ENCODE results near the gene HCN4. TPM values are rescaled to one million over a fixed set of nuclear protein-coding genes. Genes with fewer than 3 reads are reported as not detected.
A peak's percentile ranks its signal among the peaks of the same experiment; 100 is the strongest.

The HCN4 gene
- total RNA-seq, 2 experiments from 2014 or later: not detected

GRCh38 chr15:73325191-73325861 lies 43.4 kb downstream of the HCN4 start:
- peak in 1 of 14 experiments; percentile 6 for DNase-seq
- Histone ChIP-seq H3K4me1 (ENCODE audit: insufficient read depth, low read length) (no peaks in the 10 kb centered on the region), H3K36me3 (ENCODE audit: insufficient read depth, low read length) (no peaks in the 10 kb centered on the region), H3K27ac (ENCODE audit: low read depth in 1 of 2, low read length in 2 of 2) (no peak overlapping the region), H3K9me3 (ENCODE audit: control insufficient read depth in 1 of 2, insufficient read depth in 1 of 2, low read length in 2 of 2) (peaks cover 0 to 14% of the 10 kb centered on the region in 2 experiments), H3K27me3 (ENCODE audit: control insufficient read depth in 1 of 2, insufficient read depth in 2 of 2, low read length in 2 of 2) (peaks cover 2 to 9% of the 10 kb centered on the region in 2 experiments), H3K4me3 (ENCODE audit: low read length) (no peak overlapping the region)
- no peak overlapping the region for H3K4me3 Mint-ChIP-seq
- no peaks in the 10 kb centered on the region for H3K4me1 Mint-ChIP-seq (ENCODE audit: low read depth)
- ATAC-seq (ENCODE audit: poor library complexity): no peak
- no peaks in the 10 kb centered on the region for H3K36me3 Mint-ChIP-seq (ENCODE audit: low read depth)
- H3K27ac Mint-ChIP-seq: no peak overlapping the region
- intact Hi-C loops (cut with DNase I, micrococcal nuclease): no loop called here
- TF ChIP-seq, protein P1, sequence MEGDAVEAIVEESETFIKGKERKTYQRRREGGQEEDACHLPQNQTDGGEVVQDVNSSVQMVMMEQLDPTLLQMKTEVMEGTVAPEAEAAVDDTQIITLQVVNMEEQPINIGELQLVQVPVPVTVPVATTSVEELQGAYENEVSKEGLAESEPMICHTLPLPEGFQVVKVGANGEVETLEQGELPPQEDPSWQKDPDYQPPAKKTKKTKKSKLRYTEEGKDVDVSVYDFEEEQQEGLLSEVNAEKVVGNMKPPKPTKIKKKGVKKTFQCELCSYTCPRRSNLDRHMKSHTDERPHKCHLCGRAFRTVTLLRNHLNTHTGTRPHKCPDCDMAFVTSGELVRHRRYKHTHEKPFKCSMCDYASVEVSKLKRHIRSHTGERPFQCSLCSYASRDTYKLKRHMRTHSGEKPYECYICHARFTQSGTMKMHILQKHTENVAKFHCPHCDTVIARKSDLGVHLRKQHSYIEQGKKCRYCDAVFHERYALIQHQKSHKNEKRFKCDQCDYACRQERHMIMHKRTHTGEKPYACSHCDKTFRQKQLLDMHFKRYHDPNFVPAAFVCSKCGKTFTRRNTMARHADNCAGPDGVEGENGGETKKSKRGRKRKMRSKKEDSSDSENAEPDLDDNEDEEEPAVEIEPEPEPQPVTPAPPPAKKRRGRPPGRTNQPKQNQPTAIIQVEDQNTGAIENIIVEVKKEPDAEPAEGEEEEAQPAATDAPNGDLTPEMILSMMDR (IDR thresholded peaks at IDR 0.05): no peak
- peaks cover 22% of the 10 kb centered on the region for H3K27me3 Mint-ChIP-seq
- H3K9me3 Mint-ChIP-seq: no peaks in the 10 kb centered on the region
- ChIA-PET CTCF (no interaction called here), POLR2A (no interaction called here)

GRCh38 chr15:73324496-73325170 lies 44.1 kb downstream of the HCN4 start:
- Histone ChIP-seq H3K4me3 (ENCODE audit: low read length) (no peak overlapping the region), H3K36me3 (ENCODE audit: insufficient read depth, low read length) (no peaks in the 10 kb centered on the region), H3K27me3 (ENCODE audit: control insufficient read depth in 1 of 2, insufficient read depth in 2 of 2, low read length in 2 of 2) (peaks cover 5 to 14% of the 10 kb centered on the region in 2 experiments), H3K9me3 (ENCODE audit: control insufficient read depth in 1 of 2, insufficient read depth in 1 of 2, low read length in 2 of 2) (peaks cover 0 to 14% of the 10 kb centered on the region in 2 experiments), H3K4me1 (ENCODE audit: insufficient read depth, low read length) (no peaks in the 10 kb centered on the region), H3K27ac (ENCODE audit: low read depth in 1 of 2, low read length in 2 of 2) (no peak overlapping the region)
- ATAC-seq (ENCODE audit: poor library complexity) (no peak), DNase-seq (no peak)
- H3K9me3 Mint-ChIP-seq: no peaks in the 10 kb centered on the region
- intact Hi-C loops (cut with DNase I, micrococcal nuclease): no loop called here
- no peak overlapping the region for H3K27ac Mint-ChIP-seq
- TF ChIP-seq, protein P1 (IDR thresholded peaks at IDR 0.05): no peak
- H3K27me3 Mint-ChIP-seq: peaks cover 29% of the 10 kb centered on the region
- H3K4me3 Mint-ChIP-seq: no peak overlapping the region
- no peaks in the 10 kb centered on the region for H3K4me1 Mint-ChIP-seq (ENCODE audit: low read depth)
- ChIA-PET POLR2A (no interaction called here), CTCF (no interaction called here)
- H3K36me3 Mint-ChIP-seq (ENCODE audit: low read depth): no peaks in the 10 kb centered on the region

GRCh38 chr15:73323956-73324355 lies 44.8 kb downstream of the HCN4 start:
- no peak for DNase-seq
- H3K4me3 Mint-ChIP-seq: no peak overlapping the region
- peaks cover 34% of the 10 kb centered on the region for H3K27me3 Mint-ChIP-seq
- no peaks in the 10 kb centered on the region for H3K9me3 Mint-ChIP-seq
- no peak overlapping the region for H3K27ac Mint-ChIP-seq
- ATAC-seq (ENCODE audit: poor library complexity): no peak
- no peak overlapping the region for H3K4me3 ChIP-seq (ENCODE audit: low read length)
- no peaks in the 10 kb centered on the region for H3K4me1 ChIP-seq (ENCODE audit: insufficient read depth, low read length)
- H3K27me3 ChIP-seq (ENCODE audit: control insufficient read depth in 1 of 2, insufficient read depth in 2 of 2, low read length in 2 of 2): peaks cover 8 to 14% of the 10 kb centered on the region in 2 experiments
- H3K4me1 Mint-ChIP-seq (ENCODE audit: low read depth): no peaks in the 10 kb centered on the region
- H3K36me3 ChIP-seq (ENCODE audit: insufficient read depth, low read length): no peaks in the 10 kb centered on the region
- ChIA-PET CTCF (no interaction called here), POLR2A (no interaction called here)
- TF ChIP-seq, protein P1 (IDR thresholded peaks at IDR 0.05): no peak
- intact Hi-C loops (cut with DNase I, micrococcal nuclease): no loop called here
- H3K9me3 ChIP-seq (ENCODE audit: control insufficient read depth in 1 of 2, insufficient read depth in 1 of 2, low read length in 2 of 2): peaks cover 0 to 14% of the 10 kb centered on the region in 2 experiments
- H3K36me3 Mint-ChIP-seq (ENCODE audit: low read depth): no peaks in the 10 kb centered on the region
- H3K27ac ChIP-seq (ENCODE audit: low read depth in 1 of 2, low read length in 2 of 2): no peak overlapping the region
